Kidney (tissue), 14 donors: ENCODE results near the gene LBH. TPM values are rescaled to one million over a fixed set of nuclear protein-coding genes. Genes with fewer than 3 reads are reported as not detected.

Source experiments
- DNase-seq, 5 donors: peaks; one replicate each; pipeline ENCODE4 v3.0.0-alpha.2; 2013 to 2020
- FAIRE-seq: peaks from 2 replicates; lab custom pipeline; 2012; peaks lifted over from hg19 to GRCh38; lab: Jason Lieb, UNC
- H3K27ac ChIP-seq, 2 donors: one replicate each; pipeline ENCODE4 v1.7.0; 2013; ENCODE audit warnings: low read depth in 2 of 2, low read length in 2 of 2, inconsistent platforms in 1 of 2
- H3K27me3 ChIP-seq: one replicate; pipeline ENCODE4 v1.7.1; 2013; ENCODE audit warnings: low read length, inconsistent platforms; ENCODE audit not compliant: control insufficient read depth, insufficient read depth
- H3K36me3 ChIP-seq, 3 donors: one replicate each; pipeline versions ENCODE4 v1.7.0 to v1.7.1; 2013; ENCODE audit warnings: low read length in 3 of 3, control low read depth in 1 of 3, inconsistent platforms in 1 of 3; ENCODE audit not compliant: insufficient read depth in 3 of 3, control insufficient read depth in 2 of 3
- H3K4me1 ChIP-seq, 3 donors: one replicate each; pipeline versions ENCODE4 v1.7.0 to v1.7.1; 2013; ENCODE audit warnings: low read length in 3 of 3, inconsistent platforms in 1 of 3, low read depth in 1 of 3; ENCODE audit not compliant: control insufficient read depth in 2 of 3, insufficient read depth in 2 of 3
- H3K4me3 ChIP-seq, 3 donors: one replicate each; pipeline versions ENCODE4 v1.7.0 to v1.8.1; 2013; ENCODE audit warnings: low read length in 3 of 3, control low read depth in 1 of 3, inconsistent platforms in 1 of 3
- H3K9ac ChIP-seq, 3 donors: one replicate each; pipeline versions ENCODE4 v1.7.0 to v1.7.1; 2013; ENCODE audit warnings: low read length in 3 of 3, control low read depth in 1 of 3, inconsistent platforms in 1 of 3
- H3K9me3 ChIP-seq, 3 donors: one replicate each; pipeline versions ENCODE4 v1.7.0 to v1.7.1; 2013; ENCODE audit warnings: low read length in 3 of 3, control low read depth in 1 of 3, inconsistent platforms in 1 of 3; ENCODE audit not compliant: control insufficient read depth in 2 of 3, insufficient read depth in 1 of 3
- CTCF ChIP-seq: IDR thresholded peaks from 3 replicates; pipeline ENCODE4 v1.5.1; 2012; ENCODE audit warnings: mild to moderate bottlenecking, moderate library complexity, borderline replicate concordance; ENCODE audit not compliant: insufficient read depth; ENCODE audit errors: extremely low read depth
- intact Hi-C: fragments of 100-400 bp; cut with DNase I; formaldehyde crosslinking; loops from one replicate; pipeline ENCODE4 v1.11.1; 2022
- polyA plus RNA-seq: library from polyadenylated mRNA; stranded (reverse); fragments of 350-450 nt; fragmentation: Illumina TruSeq; extraction: RNeasy Lipid Tissue Mini Kit (QIAGEN cat#74804); gene quantifications from one replicate; pipeline ENCODE4 v1.2.3, GENCODE V29; 2014; ENCODE audit warnings: low read depth, low replicate concordance; ENCODE audit not compliant: insufficient read depth
- total RNA-seq: library from RNA; stranded (reverse); fragmentation: NEBNext Ultra II Directional; extraction: Animal tissue kit (Norgen Biotek cat#: 25700); gene quantifications from one replicate; pipeline ENCODE4 v1.2.1, GENCODE V29; 2021
- donor health status: control.
- donor health status: control.
- donor health status: control.
- donor health status: control.
- donor health status: control.
- donor health status: DM: yes; HTN: yes; CAD: no.
- donor health status: Normal renal cell carcinoma (clear cell type).

Gene LBH
- total and polyA plus RNA-seq, 2 donors from 2014 or later: 27.2 to 81.9 TPM

GRCh38 chr2:30204281-30204680 is 27.1 kb upstream of the LBH start:
- no peak for TF ChIP-seq CTCF
- FAIRE-seq: no peak
- intact Hi-C loops: no loop called here

GRCh38 chr2:30205456-30205855 is 25.9 kb upstream of the LBH start:
- no peaks in the 10 kb centered on the region for H3K9me3 ChIP-seq
- no peak overlapping the region for H3K4me3 ChIP-seq
- no peak for FAIRE-seq
- H3K4me1 ChIP-seq: peaks cover 0 to 3% (median 3%) of the 10 kb centered on the region in 3 donors
- intact Hi-C loops: loop anchor here (5.0 kb wide), 1 partner anchor 502 kb away; no protein-coding TSS in a partner anchor
- H3K27ac ChIP-seq: no peak overlapping the region
- H3K27me3 ChIP-seq: no peaks in the 10 kb centered on the region
- TF ChIP-seq CTCF: no peak
- no peaks in the 10 kb centered on the region for H3K36me3 ChIP-seq
- no peak overlapping the region for H3K9ac ChIP-seq
- DNase-seq: no peak

More at GRCh38 chr2:30204281-30204680, 27.1 kb upstream of the LBH start:
- Histone ChIP-seq H3K9me3 (no peaks in the 10 kb centered on the region), H3K27me3 (no peaks in the 10 kb centered on the region), H3K36me3 (no peaks in the 10 kb centered on the region), H3K4me3 (no peak overlapping the region), H3K9ac (no peak overlapping the region), H3K27ac (no peak overlapping the region), H3K4me1 (peaks cover 0 to 3% (median 3%) of the 10 kb centered on the region in 3 donors)
- DNase-seq: no peak

- no peaks in the 10 kb centered on the region for H3K27me3 ChIP-seq
- intact Hi-C loops: loop anchor here (5.0 kb wide), 1 partner anchor 501 kb away; no protein-coding TSS in a partner anchor
- FAIRE-seq: no peak
- peaks cover 0 to 2% (median under 1%) of the 10 kb centered on the region in 3 donors for H3K4me1 ChIP-seq
- no peak overlapping the region for H3K4me3 ChIP-seq
- H3K9ac ChIP-seq: no peak overlapping the region
- H3K27ac ChIP-seq: no peak overlapping the region
- no peak for TF ChIP-seq CTCF
- no peaks in the 10 kb centered on the region for H3K36me3 ChIP-seq
- peak in 1 of 5 donors; percentile 12 for DNase-seq
- no peaks in the 10 kb centered on the region for H3K9me3 ChIP-seq
Observed at GRCh38 chr2:30206461-30207430, 24.6 kb upstream of the LBH start.
